ENCODE data around the gene CYP26A1. TPM values are rescaled to one million over a fixed set of nuclear protein-coding genes. Genes with fewer than 3 reads are reported as not detected.

CYP26A1 gene
- total RNA-seq, 1 donor from 2014 or later, result 0.13 TPM

DNA sequence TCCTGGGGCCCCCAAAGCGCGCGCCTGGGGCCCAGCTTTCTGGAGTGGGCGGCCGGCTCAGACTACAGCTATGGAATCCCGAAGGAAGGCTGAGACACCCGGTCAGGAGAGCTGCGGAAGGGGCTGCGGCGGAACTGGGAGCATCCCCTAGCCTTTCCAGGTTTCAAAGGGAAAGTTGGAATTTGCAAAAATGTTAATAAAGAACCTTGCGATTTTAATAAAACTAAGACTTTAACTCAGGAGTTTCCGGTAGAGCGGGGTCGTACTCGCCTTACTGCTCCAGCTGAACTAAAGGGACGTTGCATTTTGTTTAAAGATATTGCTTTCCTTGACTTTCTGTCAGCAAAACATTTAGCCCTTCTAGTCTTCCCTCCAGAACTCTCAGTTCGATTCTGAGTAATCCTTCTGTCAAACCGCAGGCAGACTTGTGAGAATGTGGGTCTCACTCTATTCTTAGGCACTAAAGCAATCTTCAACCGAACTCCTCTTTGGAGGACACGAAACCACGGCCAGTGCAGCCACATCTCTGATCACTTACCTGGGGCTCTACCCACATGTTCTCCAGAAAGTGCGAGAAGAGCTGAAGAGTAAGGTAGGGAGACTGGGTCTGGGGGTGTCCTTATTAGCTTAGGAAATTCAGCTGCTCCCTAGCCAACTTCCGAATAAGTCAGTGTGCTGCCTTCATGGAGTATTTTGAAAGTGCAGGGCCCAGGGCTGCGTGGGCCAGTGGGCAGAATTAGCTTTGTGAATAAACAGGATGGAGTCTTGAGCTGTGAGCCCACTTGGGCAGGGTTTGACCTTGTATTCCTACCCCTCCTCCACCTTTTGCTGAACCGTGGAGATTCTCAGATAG lies 1.9 kb downstream of the CYP26A1 start:
- no peak for ATAC-seq (ENCODE audit: low read depth)
- H3K9me3 Mint-ChIP-seq, result no peaks in the 10 kb centered on the region
- H3K27me3 Mint-ChIP-seq, result peaks cover 71% of the 10 kb centered on the region
- ChIA-PET CTCF (interaction anchor here (1.6 kb wide), 1 partner anchor 215 kb away, joined by 5 read pairs; no protein-coding TSS in a partner anchor), POLR2A (no interaction called here)
- TF ChIP-seq, protein P1, sequence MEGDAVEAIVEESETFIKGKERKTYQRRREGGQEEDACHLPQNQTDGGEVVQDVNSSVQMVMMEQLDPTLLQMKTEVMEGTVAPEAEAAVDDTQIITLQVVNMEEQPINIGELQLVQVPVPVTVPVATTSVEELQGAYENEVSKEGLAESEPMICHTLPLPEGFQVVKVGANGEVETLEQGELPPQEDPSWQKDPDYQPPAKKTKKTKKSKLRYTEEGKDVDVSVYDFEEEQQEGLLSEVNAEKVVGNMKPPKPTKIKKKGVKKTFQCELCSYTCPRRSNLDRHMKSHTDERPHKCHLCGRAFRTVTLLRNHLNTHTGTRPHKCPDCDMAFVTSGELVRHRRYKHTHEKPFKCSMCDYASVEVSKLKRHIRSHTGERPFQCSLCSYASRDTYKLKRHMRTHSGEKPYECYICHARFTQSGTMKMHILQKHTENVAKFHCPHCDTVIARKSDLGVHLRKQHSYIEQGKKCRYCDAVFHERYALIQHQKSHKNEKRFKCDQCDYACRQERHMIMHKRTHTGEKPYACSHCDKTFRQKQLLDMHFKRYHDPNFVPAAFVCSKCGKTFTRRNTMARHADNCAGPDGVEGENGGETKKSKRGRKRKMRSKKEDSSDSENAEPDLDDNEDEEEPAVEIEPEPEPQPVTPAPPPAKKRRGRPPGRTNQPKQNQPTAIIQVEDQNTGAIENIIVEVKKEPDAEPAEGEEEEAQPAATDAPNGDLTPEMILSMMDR (IDR thresholded peaks at IDR 0.05), result no peak
- peaks cover 44% of the 10 kb centered on the region for H3K4me1 Mint-ChIP-seq
- H3K36me3 Mint-ChIP-seq (ENCODE audit: low read depth), result no peaks in the 10 kb centered on the region
- no peak overlapping the region for H3K27ac Mint-ChIP-seq
- intact Hi-C loops (cut with micrococcal nuclease), result no loop called here
- DNase-seq, result no peak
- no peak overlapping the region for H3K4me3 Mint-ChIP-seq

DNA sequence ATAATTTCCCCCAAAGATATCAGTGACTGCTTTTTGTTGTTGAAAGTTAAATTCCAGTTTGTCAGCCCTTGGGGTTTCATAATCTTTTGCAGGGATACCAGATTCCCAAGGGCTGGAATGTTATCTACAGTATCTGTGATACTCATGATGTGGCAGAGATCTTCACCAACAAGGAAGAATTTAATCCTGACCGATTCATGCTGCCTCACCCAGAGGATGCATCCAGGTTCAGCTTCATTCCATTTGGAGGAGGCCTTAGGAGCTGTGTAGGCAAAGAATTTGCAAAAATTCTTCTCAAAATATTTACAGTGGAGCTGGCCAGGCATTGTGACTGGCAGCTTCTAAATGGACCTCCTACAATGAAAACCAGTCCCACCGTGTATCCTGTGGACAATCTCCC lies 3.2 kb downstream of the CYP26A1 start:
- ATAC-seq (ENCODE audit: low read depth), result no peak
- no peak overlapping the region for H3K4me3 Mint-ChIP-seq
- POLR2A ChIA-PET, result no interaction called here

DNA sequence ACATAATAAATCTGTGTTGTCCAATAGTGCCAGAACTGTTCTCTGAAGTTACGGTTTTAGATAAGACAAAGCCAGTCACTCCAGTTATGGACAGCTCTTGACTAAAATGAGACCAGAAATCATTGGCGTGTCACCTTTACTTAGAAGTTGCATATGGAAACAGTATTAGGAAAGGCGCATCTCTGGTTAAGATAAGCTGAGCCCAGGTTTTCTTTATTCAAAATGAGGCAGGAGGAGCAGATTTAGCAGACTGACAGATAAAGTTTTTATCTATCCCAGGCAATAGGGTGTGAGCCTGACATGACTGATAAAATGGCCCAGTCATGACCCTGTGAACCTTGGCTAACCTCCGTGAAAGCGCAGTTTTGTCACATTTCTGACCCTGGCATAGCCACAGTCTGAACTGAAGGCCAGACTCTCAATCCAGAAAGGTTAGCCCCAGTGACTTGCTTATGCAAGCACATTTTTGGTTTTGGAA lies 4.2 kb downstream of the CYP26A1 start:
- TF ChIP-seq, protein P1 (IDR thresholded peaks at IDR 0.05), result no peak
- Mint-ChIP-seq H3K27me3 (peaks cover 62% of the 10 kb centered on the region), H3K9me3 (no peaks in the 10 kb centered on the region), H3K27ac (no peak overlapping the region), H3K4me1 (peaks cover 25% of the 10 kb centered on the region), H3K36me3 (ENCODE audit: low read depth) (no peaks in the 10 kb centered on the region), H3K4me3 (no peak overlapping the region)
- CTCF ChIA-PET, result interaction anchor here (0.9 to 1.3 kb wide), 3 partner anchors 15 to 277 kb away, joined by 3 read pairs; no protein-coding TSS in a partner anchor
- POLR2A ChIA-PET, result no interaction called here
- no peak for ATAC-seq (ENCODE audit: low read depth)
- no peak for DNase-seq
- intact Hi-C loops (cut with micrococcal nuclease), result no loop called here

More for the DNA sequence above, 3.2 kb downstream of the CYP26A1 start:
- intact Hi-C loops (cut with micrococcal nuclease), result no loop called here
- TF ChIP-seq, protein P1 (IDR thresholded peaks at IDR 0.05), result no peak
- H3K36me3 Mint-ChIP-seq (ENCODE audit: low read depth), result no peaks in the 10 kb centered on the region
- peaks cover 34% of the 10 kb centered on the region for H3K4me1 Mint-ChIP-seq
- no peaks in the 10 kb centered on the region for H3K9me3 Mint-ChIP-seq
- H3K27me3 Mint-ChIP-seq, result peaks cover 69% of the 10 kb centered on the region
- H3K27ac Mint-ChIP-seq, result no peak overlapping the region
- DNase-seq, result no peak
- CTCF ChIA-PET, result interaction anchor here (0.9 to 1.3 kb wide), 4 partner anchors 9 to 278 kb away, joined by 3 read pairs; no protein-coding TSS in a partner anchor

DNA sequence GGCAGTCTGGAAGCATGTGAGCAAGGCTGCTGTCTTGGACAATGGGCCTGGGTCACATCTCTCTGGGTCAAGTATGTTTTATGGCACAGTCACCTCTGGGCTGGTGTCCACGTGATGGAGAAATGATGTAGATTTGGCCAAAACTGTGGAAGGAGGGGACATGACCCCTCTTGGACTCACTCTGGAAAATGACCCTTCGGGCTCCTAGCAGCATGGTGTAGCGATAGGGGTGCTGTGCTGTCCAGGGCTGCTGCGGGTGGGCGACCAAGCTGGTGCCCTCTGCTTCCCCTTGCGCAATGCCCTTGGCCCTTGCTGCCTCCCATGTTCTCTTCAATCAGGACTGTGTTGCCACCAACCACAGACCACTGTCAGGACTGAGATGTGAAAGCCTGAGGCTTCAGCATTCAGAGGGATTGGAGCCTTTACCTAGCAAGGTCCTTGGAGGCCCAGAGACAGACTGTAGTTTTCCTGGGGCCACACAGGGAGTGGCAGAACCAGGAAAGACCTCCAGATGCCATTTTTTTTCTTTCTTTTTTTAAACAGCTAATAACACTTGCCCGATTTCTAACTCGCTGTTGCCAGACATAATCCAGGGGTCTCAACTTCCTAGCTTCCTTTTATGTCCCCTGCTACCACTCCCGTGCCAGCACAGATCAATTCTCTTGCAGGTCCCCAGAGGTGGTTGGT lies 6.1 kb downstream of the CYP26A1 start:
- intact Hi-C loops (cut with micrococcal nuclease), result loop anchor here (1.0 to 5.0 kb wide), 3 partner anchors 209 to 402 kb away; partner anchors contain the start of gene MYOF
- DNase-seq, result no peak
- H3K9me3 Mint-ChIP-seq, result no peaks in the 10 kb centered on the region
- H3K27me3 Mint-ChIP-seq, result peaks cover 57% of the 10 kb centered on the region
- POLR2A ChIA-PET, result no interaction called here
- H3K4me1 Mint-ChIP-seq, result peaks cover 14% of the 10 kb centered on the region
- no peak overlapping the region for H3K4me3 Mint-ChIP-seq
- ATAC-seq (ENCODE audit: low read depth), result no peak
- no peaks in the 10 kb centered on the region for H3K36me3 Mint-ChIP-seq (ENCODE audit: low read depth)
- TF ChIP-seq, protein P1 (IDR thresholded peaks at IDR 0.05), result no peak
- CTCF ChIA-PET, result interaction anchor here (0.6 to 2.1 kb wide), 6 partner anchors 10 to 278 kb away, joined by 3 to 8 read pairs (median 4); no protein-coding TSS in a partner anchor
- no peak overlapping the region for H3K27ac Mint-ChIP-seq

All from activated B cell treated with CpG ODN at 0.5 μM for 24 hours (primary cell).